Measurements from ENCODE around the gene NFYA. TPM values are rescaled to one million over a fixed set of nuclear protein-coding genes. Genes with fewer than 3 reads are reported as not detected.

Gene NFYA
- total and polyA plus RNA-seq, 2 donors (not counting 1 experiment from before 2014, with no cell fraction given): 23.3 to 44.3 TPM

- WGBS (ENCODE audit: insufficient coverage): no CpG with 5 or more reads among the region's 1 CpG
- Histone ChIP-seq H3K4me3 (ENCODE audit: control extremely low read depth in 1 of 5, extremely low read depth in 1 of 5, insufficient read depth in 1 of 5, low read depth in 2 of 5, low read length in 4 of 5) (no peak overlapping the region), H3K27me3 (replicated peaks in 1 of 4; ENCODE audit: control extremely low read depth in 1 of 4, control insufficient read depth in 3 of 4, insufficient read depth in 4 of 4, low read length in 3 of 4) (no peaks in the 10 kb centered on the region), H4K20me1 (ENCODE audit: control insufficient read depth, insufficient read depth, low read length, poor library complexity, severe bottlenecking) (peaks cover 14% of the 10 kb centered on the region), H3K4me2 (replicated peaks; ENCODE audit: low read depth, low read length, poor library complexity, severe bottlenecking) (no peak overlapping the region), H3K4me1 (ENCODE audit: control insufficient read depth in 2 of 2, insufficient read depth in 2 of 2, low read length in 2 of 2) (no peaks in the 10 kb centered on the region), H3K9ac (ENCODE audit: low read length) (no peak overlapping the region), H2AFZ (ENCODE audit: insufficient read depth, low read depth, low read length, poor library complexity, severe bottlenecking) (no peak overlapping the region), H3K79me2 (ENCODE audit: control insufficient read depth, insufficient read depth, low read length) (peaks cover 3% of the 10 kb centered on the region), H3K9me3 (ENCODE audit: control extremely low read depth in 1 of 3, control insufficient read depth in 2 of 3, insufficient read depth in 1 of 3, low read length in 2 of 3) (no peaks in the 10 kb centered on the region), H3K27ac (ENCODE audit: low read length in 2 of 2) (no peak overlapping the region), H3K36me3 (replicated peaks in 1 of 2; ENCODE audit: control extremely low read depth in 1 of 2, control insufficient read depth in 1 of 2, extremely low read depth in 1 of 2, insufficient read depth in 2 of 2, low read length in 1 of 2) (peaks cover 9 to 84% of the 10 kb centered on the region in 2 experiments)
- ATAC-seq (ENCODE audit: low read depth) (no peak), DNase-seq (no peak)
- intact Hi-C loops (cut with micrococcal nuclease): no loop called here
- no peaks in the 10 kb centered on the region for H3K27me3 Mint-ChIP-seq
- no peak overlapping the region for H3K4me3 Mint-ChIP-seq
- TF ChIP-seq EZH2 (IDR thresholded peaks at IDR 0.05; ENCODE audit: borderline replicate concordance, insufficient read depth, low read depth, low read length, poor library complexity, severe bottlenecking): no peak
- no peak for TF ChIP-seq CTCF (IDR thresholded peaks at IDR 0.05)
- ChIA-PET POLR2A (no interaction called here), CTCF (interaction anchor here (0.7 to 2.7 kb wide), 8 partner anchors 11 to 258 kb away, joined by 3 to 16 read pairs (median 4); no protein-coding TSS in a partner anchor)
- no peak overlapping the region for H3K27ac Mint-ChIP-seq
- no peaks in the 10 kb centered on the region for H3K9me3 Mint-ChIP-seq (ENCODE audit: insufficient read depth)
- no peaks in the 10 kb centered on the region for H3K4me1 Mint-ChIP-seq
Measured at GRCh38 chr6:41090841-41091761, 18.3 kb downstream of the NFYA start.
